Lower leg skin (tissue), 3 donors: ENCODE results near the gene WWC1.

Experiments used
- POLR2A ChIP-seq, 2 donors: fragments of 450-650 bp; IDR thresholded peaks; one replicate each; pipeline ENCODE4 v1.6.1; 2016 to 2017; ENCODE audit warnings: antibody characterized with exemption in 2 of 2, mild to moderate bottlenecking in 1 of 2, moderate library complexity in 1 of 2
- TF ChIP-seq, protein P1 (sequence below), 3 donors: fragments of 450-650 bp; IDR thresholded peaks; one replicate each; pipeline ENCODE4 v1.5.1; 2016; ENCODE audit warnings: antibody characterized with exemption in 3 of 3, mild to moderate bottlenecking in 3 of 3, moderate library complexity in 2 of 3

DNA sequence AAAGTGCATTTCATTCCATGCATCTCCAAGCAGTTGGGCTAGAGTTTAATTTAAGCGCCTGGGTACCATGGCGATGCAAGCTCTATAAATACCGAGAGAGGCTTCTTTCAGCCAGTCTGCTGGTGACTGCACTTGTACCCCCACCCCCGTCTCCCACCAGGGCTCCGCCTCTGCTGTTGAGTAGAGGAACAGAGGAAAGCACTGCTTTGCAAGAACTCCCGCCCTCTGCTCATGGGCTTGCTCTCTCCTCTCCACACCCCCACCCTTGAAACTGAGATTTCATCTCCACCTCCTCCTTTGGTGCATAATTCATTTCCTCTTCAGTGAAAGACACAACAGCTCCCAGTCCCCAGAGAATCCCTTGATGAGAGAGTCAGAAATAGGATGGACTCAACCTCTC lies 5.1 kb upstream of the WWC1 start:
- TF ChIP-seq, protein P1, sequence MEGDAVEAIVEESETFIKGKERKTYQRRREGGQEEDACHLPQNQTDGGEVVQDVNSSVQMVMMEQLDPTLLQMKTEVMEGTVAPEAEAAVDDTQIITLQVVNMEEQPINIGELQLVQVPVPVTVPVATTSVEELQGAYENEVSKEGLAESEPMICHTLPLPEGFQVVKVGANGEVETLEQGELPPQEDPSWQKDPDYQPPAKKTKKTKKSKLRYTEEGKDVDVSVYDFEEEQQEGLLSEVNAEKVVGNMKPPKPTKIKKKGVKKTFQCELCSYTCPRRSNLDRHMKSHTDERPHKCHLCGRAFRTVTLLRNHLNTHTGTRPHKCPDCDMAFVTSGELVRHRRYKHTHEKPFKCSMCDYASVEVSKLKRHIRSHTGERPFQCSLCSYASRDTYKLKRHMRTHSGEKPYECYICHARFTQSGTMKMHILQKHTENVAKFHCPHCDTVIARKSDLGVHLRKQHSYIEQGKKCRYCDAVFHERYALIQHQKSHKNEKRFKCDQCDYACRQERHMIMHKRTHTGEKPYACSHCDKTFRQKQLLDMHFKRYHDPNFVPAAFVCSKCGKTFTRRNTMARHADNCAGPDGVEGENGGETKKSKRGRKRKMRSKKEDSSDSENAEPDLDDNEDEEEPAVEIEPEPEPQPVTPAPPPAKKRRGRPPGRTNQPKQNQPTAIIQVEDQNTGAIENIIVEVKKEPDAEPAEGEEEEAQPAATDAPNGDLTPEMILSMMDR (IDR thresholded peaks at IDR 0.05), result no peak
- no peak for TF ChIP-seq POLR2A (IDR thresholded peaks at IDR 0.05)
